HepG2 (cell line): ENCODE measurements around the gene TYMP. TPM values are rescaled to one million over a fixed set of nuclear protein-coding genes. Genes with fewer than 3 reads are reported as not detected.

Experiments used
- ATRX ChIP-seq: sonication (generic); formaldehyde crosslinking; IDR thresholded peaks from 2 replicates; pipeline ENCODE4 v1.4.0; 2020; ENCODE audit warnings: missing genetic modification reagents, borderline replicate concordance
- CSRNP1 ChIP-seq: sonication (generic); formaldehyde crosslinking; IDR thresholded peaks from 2 replicates; pipeline ENCODE4 v1.8.1; 2023; ENCODE audit warnings: mild to moderate bottlenecking, missing genetic modification reagents
- FOSL2 ChIP-seq: sonication (generic); formaldehyde crosslinking; IDR thresholded peaks from 2 replicates; pipeline ENCODE4 v1.4.0; 2020; ENCODE audit warnings: missing genetic modification reagents
- FOXA1 ChIP-seq, 2 experiments: fragments of 450-650 bp in 1 of 2; sonication (generic) in 1 of 2; formaldehyde crosslinking in 1 of 2; IDR thresholded peaks; 2 replicates each; pipeline versions ENCODE4 v1.4.0 to v1.6.1; 2016 to 2020; ENCODE audit warnings: missing genetic modification reagents in 1 of 2
- HMGXB4 ChIP-seq, 2 experiments: sonication (generic) in 1 of 2; formaldehyde crosslinking in 1 of 2; IDR thresholded peaks; 2 replicates each; pipeline versions ENCODE4 v1.4.0 to v1.6.1; 2018 to 2020; ENCODE audit warnings: missing genetic modification reagents in 2 of 2, borderline replicate concordance in 1 of 2, low read depth in 1 of 2, mild to moderate bottlenecking in 1 of 2, missing biosample characterization in 1 of 2
- HNRNPUL1 ChIP-seq: fragments of 200-400 bp; formaldehyde crosslinking; IDR thresholded peaks from 2 replicates; pipeline ENCODE4 v1.6.1; 2017; ENCODE audit warnings: low read depth, mild to moderate bottlenecking, low read length, moderate library complexity
- IRX3 ChIP-seq: sonication (generic); formaldehyde crosslinking; IDR thresholded peaks from 2 replicates; pipeline ENCODE4 v1.8.1; 2023; ENCODE audit warnings: mild to moderate bottlenecking, low read depth, missing genetic modification reagents, borderline replicate concordance
- KDM6A ChIP-seq: IDR thresholded peaks from 2 replicates; pipeline ENCODE4 v1.6.1; 2016; ENCODE audit warnings: low read depth
- NFATC3 ChIP-seq: sonication (generic); formaldehyde crosslinking; IDR thresholded peaks from 2 replicates; pipeline ENCODE4 v1.5.1; 2020; ENCODE audit warnings: mild to moderate bottlenecking, missing genetic modification reagents
- RBM39 ChIP-seq: fragments of 200-400 bp; formaldehyde crosslinking; IDR thresholded peaks from one replicate; pipeline ENCODE4 v1.6.1; 2018; ENCODE audit warnings: antibody characterized with exemption, mild to moderate bottlenecking, low read depth, low read length; ENCODE audit not compliant: poor library complexity, severe bottlenecking
- SOX5 ChIP-seq: IDR thresholded peaks from 2 replicates; pipeline ENCODE4 v1.6.1; 2016; ENCODE audit warnings: borderline replicate concordance
- SRSF9 ChIP-seq: fragments of 200-400 bp; formaldehyde crosslinking; IDR thresholded peaks from 2 replicates; pipeline ENCODE4 v1.6.1; 2018; ENCODE audit warnings: borderline replicate concordance, mild to moderate bottlenecking, low read depth, low read length; ENCODE audit not compliant: insufficient read depth, poor library complexity, severe bottlenecking
- TBX3 ChIP-seq: fragments of 450-650 bp; IDR thresholded peaks from 2 replicates; pipeline ENCODE4 v1.6.1; 2017; ENCODE audit warnings: antibody characterized with exemption, mild to moderate bottlenecking, inconsistent platforms, borderline replicate concordance
- TCF12 ChIP-seq, 2 experiments: fragments of 450-650 bp in 1 of 2; sonication (generic) in 1 of 2; formaldehyde crosslinking in 1 of 2; IDR thresholded peaks; 2 replicates each; pipeline versions ENCODE4 v1.6.1 to v1.8.0; 2017 to 2022; ENCODE audit warnings: antibody characterized with exemption in 1 of 2, mild to moderate bottlenecking in 1 of 2, missing genetic modification reagents in 1 of 2, moderate library complexity in 1 of 2
- TEAD3 ChIP-seq: optimal IDR thresholded peaks from 2 replicates; pipeline ENCODE3; 2016; ENCODE audit warnings: borderline replicate concordance
- ZNF12 ChIP-seq: sonication (generic); formaldehyde crosslinking; IDR thresholded peaks from 2 replicates; pipeline ENCODE4 v1.5.0; 2020; ENCODE audit warnings: missing genetic modification reagents
- ZNF331 ChIP-seq: sonication (generic); formaldehyde crosslinking; IDR thresholded peaks from 2 replicates; pipeline ENCODE4 v1.4.0; 2020; ENCODE audit warnings: missing genetic modification reagents
- ZNF44 ChIP-seq: sonication (generic); formaldehyde crosslinking; IDR thresholded peaks from 2 replicates; pipeline ENCODE4 v1.5.1; 2020; ENCODE audit warnings: mild to moderate bottlenecking, missing genetic modification reagents
- ZNF543 ChIP-seq: sonication (generic); formaldehyde crosslinking; IDR thresholded peaks from 2 replicates; pipeline ENCODE4 v1.4.0; 2020; ENCODE audit warnings: mild to moderate bottlenecking, missing genetic modification reagents
- polyA plus RNA-seq, 8 experiments: library from polyadenylated mRNA; depleted of rRNA in 3 of 8; stranded (reverse) in 7 of 8; unstranded in 1 of 8; fragments of >200 nt; fragmentation: Illumina TruSeq in 4 of 8; extraction: Trizol in 4 of 8; gene quantifications; 2 replicates each; pipeline versions ENCODE4 v1.2.1 to v1.2.3, GENCODE V29; 2011 to 2016; ENCODE audit warnings: low read depth in 4 of 8, missing spikeins in 1 of 8, mixed read lengths in 1 of 8; ENCODE audit not compliant: insufficient read depth in 1 of 8
- total RNA-seq, 5 experiments: library from RNA; depleted of rRNA; stranded (reverse); fragments of >200 nt; fragmentation: Illumina TruSeq; extraction: Trizol; gene quantifications; 2 replicates each; pipeline ENCODE4 v1.2.3, GENCODE V29; 2016; ENCODE audit warnings: low read depth in 1 of 5
- TF ChIP-seq, protein P1 (sequence below): sonication (generic); formaldehyde crosslinking; IDR thresholded peaks from 2 replicates; pipeline ENCODE4 v1.9.0; 2021; ENCODE audit warnings: missing genetic modification reagents, borderline replicate concordance
- TF ChIP-seq, protein P2 (sequence below): IDR thresholded peaks from 2 replicates; pipeline ENCODE4 v1.6.1; 2018; ENCODE audit warnings: missing genetic modification reagents, mild to moderate bottlenecking, missing compliant biosample characterization
- TF ChIP-seq, protein P3 (sequence below): sonication (generic); formaldehyde crosslinking; IDR thresholded peaks from 2 replicates; pipeline ENCODE4 v1.5.0; 2020; ENCODE audit warnings: missing genetic modification reagents, mild to moderate bottlenecking, borderline replicate concordance

The TYMP gene
- total and polyA plus RNA-seq, 2 of the 13 experiments (the other 11 are each of a cell fraction or from before 2014, with no cell fraction given), result 3.9 to 4.3 TPM

DNA sequence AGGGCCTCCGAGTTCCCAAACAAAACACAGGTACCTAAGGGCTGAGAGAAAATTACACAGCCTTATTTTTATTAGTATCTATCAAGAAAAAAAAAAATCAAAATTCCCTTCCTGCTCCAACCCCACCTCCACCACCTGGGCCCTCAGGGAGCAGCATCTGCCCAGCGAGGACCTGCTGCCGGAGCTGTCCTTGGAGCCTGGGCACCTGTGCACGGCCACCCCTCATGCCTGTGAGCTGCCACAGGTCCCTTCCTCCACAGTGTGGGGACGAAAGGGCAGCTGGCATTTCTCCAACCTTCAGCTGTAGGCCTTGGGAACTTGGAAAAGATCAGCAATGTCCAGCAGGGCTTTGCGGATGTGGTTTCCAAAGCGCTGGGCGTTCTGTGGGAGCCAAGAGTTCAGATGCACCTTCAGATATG, 39.2 kb upstream of the TYMP start (continued):
- TF ChIP-seq, protein P1, sequence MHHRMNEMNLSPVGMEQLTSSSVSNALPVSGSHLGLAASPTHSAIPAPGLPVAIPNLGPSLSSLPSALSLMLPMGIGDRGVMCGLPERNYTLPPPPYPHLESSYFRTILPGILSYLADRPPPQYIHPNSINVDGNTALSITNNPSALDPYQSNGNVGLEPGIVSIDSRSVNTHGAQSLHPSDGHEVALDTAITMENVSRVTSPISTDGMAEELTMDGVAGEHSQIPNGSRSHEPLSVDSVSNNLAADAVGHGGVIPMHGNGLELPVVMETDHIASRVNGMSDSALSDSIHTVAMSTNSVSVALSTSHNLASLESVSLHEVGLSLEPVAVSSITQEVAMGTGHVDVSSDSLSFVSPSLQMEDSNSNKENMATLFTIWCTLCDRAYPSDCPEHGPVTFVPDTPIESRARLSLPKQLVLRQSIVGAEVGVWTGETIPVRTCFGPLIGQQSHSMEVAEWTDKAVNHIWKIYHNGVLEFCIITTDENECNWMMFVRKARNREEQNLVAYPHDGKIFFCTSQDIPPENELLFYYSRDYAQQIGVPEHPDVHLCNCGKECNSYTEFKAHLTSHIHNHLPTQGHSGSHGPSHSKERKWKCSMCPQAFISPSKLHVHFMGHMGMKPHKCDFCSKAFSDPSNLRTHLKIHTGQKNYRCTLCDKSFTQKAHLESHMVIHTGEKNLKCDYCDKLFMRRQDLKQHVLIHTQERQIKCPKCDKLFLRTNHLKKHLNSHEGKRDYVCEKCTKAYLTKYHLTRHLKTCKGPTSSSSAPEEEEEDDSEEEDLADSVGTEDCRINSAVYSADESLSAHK (CRISPR knock-in tag), result no peak
- TF ChIP-seq FOSL2 (CRISPR knock-in tag), result no peak; the same call in 1 of the 2 replicates
- no peak for TF ChIP-seq KDM6A (CRISPR knock-in tag)
- TF ChIP-seq, protein P2, sequence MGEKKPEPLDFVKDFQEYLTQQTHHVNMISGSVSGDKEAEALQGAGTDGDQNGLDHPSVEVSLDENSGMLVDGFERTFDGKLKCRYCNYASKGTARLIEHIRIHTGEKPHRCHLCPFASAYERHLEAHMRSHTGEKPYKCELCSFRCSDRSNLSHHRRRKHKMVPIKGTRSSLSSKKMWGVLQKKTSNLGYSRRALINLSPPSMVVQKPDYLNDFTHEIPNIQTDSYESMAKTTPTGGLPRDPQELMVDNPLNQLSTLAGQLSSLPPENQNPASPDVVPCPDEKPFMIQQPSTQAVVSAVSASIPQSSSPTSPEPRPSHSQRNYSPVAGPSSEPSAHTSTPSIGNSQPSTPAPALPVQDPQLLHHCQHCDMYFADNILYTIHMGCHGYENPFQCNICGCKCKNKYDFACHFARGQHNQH, result no peak
- TF ChIP-seq SRSF9, result no peak
- 0 out of 4 replicates have a peak, but pooled peaks of 1 of the 2 experiments have one; percentile 50 for TF ChIP-seq HMGXB4 (CRISPR knock-in tag; IDR thresholded peaks at IDR 0.05; ENCODE audit: borderline replicate concordance in 1 of 2, low read depth in 1 of 2)
- TF ChIP-seq NFATC3, result no peak
- no peak for TF ChIP-seq ZNF12
- TF ChIP-seq, protein P3, sequence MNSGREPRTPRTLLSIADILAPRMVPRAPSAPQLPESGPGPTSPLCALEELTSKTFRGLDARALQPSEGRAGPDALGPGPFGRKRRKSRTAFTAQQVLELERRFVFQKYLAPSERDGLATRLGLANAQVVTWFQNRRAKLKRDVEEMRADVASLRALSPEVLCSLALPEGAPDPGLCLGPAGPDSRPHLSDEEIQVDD, result no peak
- no peak for TF ChIP-seq HNRNPUL1
- TF ChIP-seq SOX5 (CRISPR knock-in tag), result peak; percentile 7; the same call in 1 of the 2 replicates
- TF ChIP-seq FOXA1 (IDR thresholded peaks at IDR 0.05), result no peak
- no peak for TF ChIP-seq FOXA1 (CRISPR knock-in tag; IDR thresholded peaks at IDR 0.05)
- TF ChIP-seq RBM39, result no peak
- TF ChIP-seq IRX3 (CRISPR knock-in tag), result no peak
- TF ChIP-seq TBX3, result no peak
- TF ChIP-seq CSRNP1 (CRISPR knock-in tag), result no peak
- TF ChIP-seq ZNF44 (CRISPR knock-in tag), result no peak
- peak; percentile 52 for TF ChIP-seq TEAD3 (CRISPR knock-in tag)
- no peak for TF ChIP-seq TCF12 (IDR thresholded peaks at IDR 0.05)
- no peak for TF ChIP-seq TCF12 (CRISPR knock-in tag; IDR thresholded peaks at IDR 0.05)
- TF ChIP-seq ATRX (CRISPR knock-in tag), result no peak
- 0 out of 2 replicates have a peak, but pooled peaks have one; percentile 51 for TF ChIP-seq ZNF543 (CRISPR knock-in tag)
- peak; percentile 34; the same call in 1 of the 2 replicates for TF ChIP-seq ZNF331 (CRISPR knock-in tag)
